ENCODE data around the gene ANKDD1A.

The ANKDD1A gene

DNA sequence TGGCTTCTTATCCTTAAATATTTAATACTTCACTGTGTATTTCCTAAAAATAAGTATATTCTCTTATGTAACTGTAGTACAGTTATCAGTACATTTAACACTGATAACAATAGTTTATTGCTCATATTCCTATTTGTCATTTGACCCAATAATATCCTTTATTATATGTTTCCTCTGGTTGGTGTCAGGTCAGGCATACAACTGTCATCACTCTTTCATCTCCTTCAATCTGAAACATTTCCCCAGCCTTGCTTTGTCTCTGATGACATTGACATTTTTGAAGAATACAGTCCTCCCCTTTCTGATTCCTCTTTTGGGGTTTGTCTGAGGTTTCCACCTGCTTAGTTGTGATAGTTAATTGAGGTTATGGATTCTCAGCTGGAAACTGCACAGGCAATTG lies 42.2 kb upstream of the ANKDD1A start:
- no peak overlapping the region for H3K4me3 ChIP-seq (ENCODE audit: low read depth, low read length)
- TF ChIP-seq, protein P1, sequence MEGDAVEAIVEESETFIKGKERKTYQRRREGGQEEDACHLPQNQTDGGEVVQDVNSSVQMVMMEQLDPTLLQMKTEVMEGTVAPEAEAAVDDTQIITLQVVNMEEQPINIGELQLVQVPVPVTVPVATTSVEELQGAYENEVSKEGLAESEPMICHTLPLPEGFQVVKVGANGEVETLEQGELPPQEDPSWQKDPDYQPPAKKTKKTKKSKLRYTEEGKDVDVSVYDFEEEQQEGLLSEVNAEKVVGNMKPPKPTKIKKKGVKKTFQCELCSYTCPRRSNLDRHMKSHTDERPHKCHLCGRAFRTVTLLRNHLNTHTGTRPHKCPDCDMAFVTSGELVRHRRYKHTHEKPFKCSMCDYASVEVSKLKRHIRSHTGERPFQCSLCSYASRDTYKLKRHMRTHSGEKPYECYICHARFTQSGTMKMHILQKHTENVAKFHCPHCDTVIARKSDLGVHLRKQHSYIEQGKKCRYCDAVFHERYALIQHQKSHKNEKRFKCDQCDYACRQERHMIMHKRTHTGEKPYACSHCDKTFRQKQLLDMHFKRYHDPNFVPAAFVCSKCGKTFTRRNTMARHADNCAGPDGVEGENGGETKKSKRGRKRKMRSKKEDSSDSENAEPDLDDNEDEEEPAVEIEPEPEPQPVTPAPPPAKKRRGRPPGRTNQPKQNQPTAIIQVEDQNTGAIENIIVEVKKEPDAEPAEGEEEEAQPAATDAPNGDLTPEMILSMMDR (IDR thresholded peaks at IDR 0.05; ENCODE audit: borderline replicate concordance, insufficient read depth, low read depth, low read length), result no peak

- TF ChIP-seq, protein P1 (IDR thresholded peaks at IDR 0.05; ENCODE audit: borderline replicate concordance, insufficient read depth, low read depth, low read length), result no peak
- no peak overlapping the region for H3K4me3 ChIP-seq (ENCODE audit: low read depth, low read length)
Measured at GRCh38 chr15:64870353-64870752, 41.3 kb upstream of the ANKDD1A start.

GRCh38 chr15:64875641-64876223 lies 36.0 kb upstream of the ANKDD1A start:
- no peak overlapping the region for H3K4me3 ChIP-seq (ENCODE audit: low read depth, low read length)
- TF ChIP-seq, protein P1 (IDR thresholded peaks at IDR 0.05; ENCODE audit: borderline replicate concordance, insufficient read depth, low read depth, low read length), result no peak

DNA sequence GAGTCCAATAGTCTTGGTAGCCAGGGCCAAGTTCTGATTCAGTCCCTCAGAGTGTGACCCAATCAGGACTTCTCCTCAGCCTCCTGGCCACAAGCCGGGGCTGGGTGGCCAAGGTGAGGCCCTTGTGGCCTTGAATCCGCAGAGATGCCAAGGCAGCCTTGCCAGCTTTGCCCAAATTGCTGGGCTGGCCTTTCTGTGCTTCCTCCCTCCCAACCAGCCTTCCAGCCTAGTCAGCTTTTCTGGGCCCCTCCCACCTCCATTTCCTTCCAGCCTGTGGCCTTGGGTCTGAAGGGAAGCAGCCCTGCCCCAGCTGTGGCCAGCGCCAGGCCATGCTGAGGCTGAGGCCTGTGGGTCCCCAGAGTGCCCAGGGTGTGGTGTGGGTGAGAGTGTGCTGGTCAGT lies 34.3 kb upstream of the ANKDD1A start:
- TF ChIP-seq, protein P1 (IDR thresholded peaks at IDR 0.05; ENCODE audit: borderline replicate concordance, insufficient read depth, low read depth, low read length), result no peak
- H3K4me3 ChIP-seq (ENCODE audit: low read depth, low read length), result no peak overlapping the region

DNA sequence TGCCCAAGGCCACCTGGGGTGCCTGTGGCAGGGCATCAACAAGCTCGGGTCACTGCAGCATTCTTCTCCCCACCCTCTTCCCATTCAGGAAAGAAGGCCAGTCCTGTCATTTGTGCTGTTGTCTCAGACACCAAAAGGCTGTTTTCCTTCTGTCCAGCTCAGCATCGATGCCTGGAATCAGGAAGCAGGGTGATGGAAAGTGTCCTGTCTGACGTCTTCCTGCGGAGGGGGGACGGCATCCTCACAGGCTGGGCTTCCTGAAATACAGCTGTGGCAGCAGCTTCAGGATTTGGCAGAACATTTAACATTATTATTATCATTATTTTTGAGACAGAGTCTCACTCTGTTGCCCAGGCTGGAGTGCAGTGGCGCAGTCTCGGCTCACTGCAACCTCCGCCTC lies 33.0 kb upstream of the ANKDD1A start:
- TF ChIP-seq, protein P1 (IDR thresholded peaks at IDR 0.05; ENCODE audit: borderline replicate concordance, insufficient read depth, low read depth, low read length), result no peak
- no peak overlapping the region for H3K4me3 ChIP-seq (ENCODE audit: low read depth, low read length)

GRCh38 chr15:64883100-64883581 lies 28.6 kb upstream of the ANKDD1A start:
- TF ChIP-seq, protein P1 (IDR thresholded peaks at IDR 0.05; ENCODE audit: borderline replicate concordance, insufficient read depth, low read depth, low read length), result no peak
- no peak overlapping the region for H3K4me3 ChIP-seq (ENCODE audit: low read depth, low read length)

DNA sequence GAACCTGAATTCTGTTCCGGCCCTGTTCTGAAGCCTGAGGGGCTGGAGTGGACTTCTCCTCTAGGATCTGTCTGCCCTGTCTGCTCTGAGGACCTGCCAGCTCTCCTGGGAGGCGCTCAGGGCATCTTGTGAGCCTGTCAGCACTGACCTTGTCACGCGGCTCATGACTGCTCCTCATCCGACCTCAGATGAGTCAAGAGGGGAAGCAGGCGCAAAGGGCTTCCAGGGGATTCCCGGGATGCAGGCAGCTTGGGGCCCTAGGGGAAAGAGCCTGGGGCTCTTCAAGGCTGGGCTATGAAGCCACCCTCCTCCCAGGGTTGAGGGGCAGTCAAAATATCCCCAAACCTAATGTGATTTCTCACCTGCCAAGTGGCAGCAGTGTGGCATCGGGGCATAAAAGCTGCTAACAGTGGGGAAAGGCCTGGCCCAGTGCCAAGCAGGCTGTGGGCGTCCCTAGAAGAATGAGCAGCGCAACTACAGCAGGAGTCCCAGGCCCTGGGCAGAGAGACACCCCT lies 27.6 kb upstream of the ANKDD1A start:
- TF ChIP-seq, protein P1 (IDR thresholded peaks at IDR 0.05; ENCODE audit: borderline replicate concordance, insufficient read depth, low read depth, low read length), result no peak
- no peak overlapping the region for H3K4me3 ChIP-seq (ENCODE audit: low read depth, low read length)

Data from GM12875 (cell line).